SJSA1 (cell line): ENCODE measurements around the gene KIF1A. TPM values are rescaled to one million over a fixed set of nuclear protein-coding genes. Genes with fewer than 3 reads are reported as not detected.

Experiments
- DNase-seq, 2 experiments: peaks; one replicate each; pipeline ENCODE4 v3.0.0-alpha.2; 2015 to 2020; ENCODE audit warnings: low spot score in 2 of 2, low read depth in 1 of 2
- H3K27ac ChIP-seq: fragments of 250-450 bp; sonication (Bioruptor Pico); 2 replicates; pipeline ENCODE4 v1.5.1; 2020; ENCODE audit warnings: mild to moderate bottlenecking, moderate library complexity
- H3K27me3 ChIP-seq: fragments of 250-450 bp; sonication (Bioruptor Pico); replicated peaks from 2 replicates; pipeline ENCODE4 v1.5.1; 2020; ENCODE audit warnings: mild to moderate bottlenecking, moderate library complexity
- H3K36me3 ChIP-seq: fragments of 250-450 bp; sonication (Bioruptor Pico); 2 replicates; pipeline ENCODE4 v1.5.1; 2020; ENCODE audit warnings: mild to moderate bottlenecking
- H3K4me1 ChIP-seq: fragments of 250-450 bp; sonication (Bioruptor Pico); replicated peaks from 2 replicates; pipeline ENCODE4 v1.6.1; 2021; ENCODE audit warnings: mild to moderate bottlenecking
- H3K4me3 ChIP-seq: fragments of 250-450 bp; sonication (Bioruptor Pico); 2 replicates; pipeline ENCODE4 v1.5.1; 2020; ENCODE audit warnings: mild to moderate bottlenecking
- H3K9me3 ChIP-seq: fragments of 250-450 bp; sonication (Bioruptor Pico); replicated peaks from 2 replicates; pipeline ENCODE4 v1.5.1; 2020; ENCODE audit warnings: mild to moderate bottlenecking
- total RNA-seq: library from RNA; depleted of rRNA; stranded (reverse); fragments of >200 nt; shearing (Covaris generic); gene quantifications from 2 replicates; pipeline ENCODE4 v1.2.3, GENCODE V29; 2014

KIF1A gene
- total RNA-seq, 1 experiment from 2014 or later: not detected

DNA sequence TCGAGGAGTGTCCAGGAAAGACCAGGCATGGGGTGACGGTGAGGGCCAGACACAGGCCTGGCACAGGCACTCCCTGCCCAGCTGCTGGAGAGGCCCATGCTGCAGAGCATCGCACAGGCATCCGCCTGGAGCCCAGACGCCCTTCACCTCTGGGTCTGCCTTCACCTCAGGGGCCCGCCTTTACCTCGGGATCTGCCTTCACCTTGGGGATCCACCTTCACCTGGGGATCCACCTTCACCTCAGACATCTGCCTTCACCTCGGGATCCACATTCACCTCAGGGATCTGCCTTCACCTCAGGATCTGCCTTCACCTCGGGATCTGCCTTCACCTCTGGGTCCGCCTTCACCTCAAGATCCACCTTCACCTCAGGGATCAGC is 7.7 kb downstream of the KIF1A start:
- no peak overlapping the region for H3K27ac ChIP-seq
- no peak overlapping the region for H3K4me3 ChIP-seq
- no peaks in the 10 kb centered on the region for H3K36me3 ChIP-seq

GRCh38 chr2:240811346-240812300 is 8.4 kb downstream of the KIF1A start:
- H3K36me3 ChIP-seq: no peaks in the 10 kb centered on the region
- no peak overlapping the region for H3K27ac ChIP-seq
- 0 out of 2 replicates have a peak, but pooled peaks cover 3% of the 10 kb centered on the region for H3K9me3 ChIP-seq
- peak in 1 of 2 experiments; percentile 31 for DNase-seq
- no peaks in the 10 kb centered on the region for H3K4me1 ChIP-seq
- no peak overlapping the region for H3K4me3 ChIP-seq
- peaks cover 9% of the 10 kb centered on the region for H3K27me3 ChIP-seq

More for the DNA sequence above, 7.7 kb downstream of the KIF1A start:
- Histone ChIP-seq H3K9me3 (0 out of 2 replicates have a peak, but pooled peaks cover 3% of the 10 kb centered on the region), H3K4me1 (no peaks in the 10 kb centered on the region), H3K27me3 (peaks cover 8% of the 10 kb centered on the region)
- DNase-seq: no peak

DNA sequence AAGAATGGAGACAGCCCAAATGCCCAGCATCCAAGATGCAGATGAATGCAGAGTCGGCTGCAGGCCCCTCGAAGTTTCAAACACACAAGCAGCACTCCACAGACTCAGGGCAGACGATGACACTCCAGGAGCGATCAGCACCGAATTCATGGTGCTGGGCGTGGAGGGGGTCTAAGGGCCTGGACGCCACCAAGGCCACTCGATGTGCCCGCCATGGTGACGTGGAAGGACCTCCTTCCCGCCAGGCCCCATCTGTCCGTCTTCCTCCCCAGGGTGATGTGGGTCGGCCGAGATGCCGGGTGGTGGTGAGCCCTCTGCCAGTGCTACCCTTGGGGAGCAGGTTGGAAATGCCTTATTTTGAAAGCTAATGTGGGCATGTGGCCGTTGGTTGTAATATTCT is 9.4 kb downstream of the KIF1A start:
- Histone ChIP-seq H3K9me3 (0 out of 2 replicates have a peak, but pooled peaks cover 3% of the 10 kb centered on the region), H3K4me1 (no peaks in the 10 kb centered on the region), H3K27me3 (peaks cover 17% of the 10 kb centered on the region), H3K36me3 (no peaks in the 10 kb centered on the region), H3K27ac (no peak overlapping the region), H3K4me3 (no peak overlapping the region)
- DNase-seq: peak in 1 of 2 experiments; percentile 32

DNA sequence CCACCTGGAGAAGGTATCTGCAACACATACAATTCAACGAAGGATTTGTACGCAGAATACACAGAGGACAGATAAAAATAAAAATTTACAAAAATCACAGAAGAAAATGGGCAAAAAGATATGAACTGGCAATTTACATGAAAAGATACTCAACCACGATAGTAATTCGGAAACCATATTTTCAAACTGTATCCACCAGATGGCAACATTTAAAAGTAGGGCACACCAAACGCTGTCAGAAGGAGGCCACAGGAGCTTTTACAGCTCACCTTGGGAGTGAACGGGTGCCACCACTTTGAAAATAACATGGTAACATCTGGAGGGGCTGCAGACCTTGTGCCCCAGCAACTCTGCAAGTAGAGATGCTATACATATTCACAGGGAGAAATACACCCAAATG is 9.8 kb downstream of the KIF1A start:
- no peak overlapping the region for H3K27ac ChIP-seq
- no peaks in the 10 kb centered on the region for H3K4me1 ChIP-seq
- H3K27me3 ChIP-seq: peaks cover 21% of the 10 kb centered on the region
- no peak for DNase-seq
- 0 out of 2 replicates have a peak, but pooled peaks cover 3% of the 10 kb centered on the region for H3K9me3 ChIP-seq
- no peak overlapping the region for H3K4me3 ChIP-seq
- no peaks in the 10 kb centered on the region for H3K36me3 ChIP-seq

- H3K27ac ChIP-seq: no peak overlapping the region
- no peaks in the 10 kb centered on the region for H3K4me1 ChIP-seq
- no peak overlapping the region for H3K4me3 ChIP-seq
- no peaks in the 10 kb centered on the region for H3K36me3 ChIP-seq
- DNase-seq: no peak
- no peaks in the 10 kb centered on the region for H3K9me3 ChIP-seq
- peaks cover 27% of the 10 kb centered on the region for H3K27me3 ChIP-seq
Observed at GRCh38 chr2:240809276-240809675, 10.7 kb downstream of the KIF1A start.

DNA sequence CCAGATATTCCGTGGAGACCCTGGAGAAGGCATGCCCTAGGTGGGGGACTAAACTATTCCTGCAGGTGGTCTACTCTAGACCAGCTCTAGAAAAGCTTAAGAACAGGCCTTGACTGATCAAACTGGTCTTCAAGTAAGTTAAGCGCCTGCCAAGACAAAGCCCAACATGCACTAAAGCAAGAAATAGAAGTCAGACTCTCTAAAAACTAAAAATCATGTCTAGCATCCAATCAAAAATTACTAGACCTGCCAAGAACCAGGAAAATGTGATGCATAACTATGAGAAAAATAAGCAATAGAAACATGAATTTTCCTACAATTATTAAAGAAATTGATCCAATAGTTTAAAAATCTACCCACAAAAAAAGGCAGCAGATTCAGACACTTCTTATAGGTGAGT is 13.6 kb downstream of the KIF1A start:
- Histone ChIP-seq H3K27me3 (peaks cover 43% of the 10 kb centered on the region), H3K9me3 (no peaks in the 10 kb centered on the region), H3K27ac (no peak overlapping the region), H3K4me1 (no peaks in the 10 kb centered on the region), H3K36me3 (no peaks in the 10 kb centered on the region), H3K4me3 (no peak overlapping the region)
- DNase-seq: no peak

- no peaks in the 10 kb centered on the region for H3K4me1 ChIP-seq
- no peak overlapping the region for H3K27ac ChIP-seq
- no peaks in the 10 kb centered on the region for H3K36me3 ChIP-seq
- no peaks in the 10 kb centered on the region for H3K9me3 ChIP-seq
- H3K4me3 ChIP-seq: no peak overlapping the region
- DNase-seq: no peak
- H3K27me3 ChIP-seq: peaks cover 43% of the 10 kb centered on the region
Observed at GRCh38 chr2:240806006-240806405, 14.0 kb downstream of the KIF1A start.

DNA sequence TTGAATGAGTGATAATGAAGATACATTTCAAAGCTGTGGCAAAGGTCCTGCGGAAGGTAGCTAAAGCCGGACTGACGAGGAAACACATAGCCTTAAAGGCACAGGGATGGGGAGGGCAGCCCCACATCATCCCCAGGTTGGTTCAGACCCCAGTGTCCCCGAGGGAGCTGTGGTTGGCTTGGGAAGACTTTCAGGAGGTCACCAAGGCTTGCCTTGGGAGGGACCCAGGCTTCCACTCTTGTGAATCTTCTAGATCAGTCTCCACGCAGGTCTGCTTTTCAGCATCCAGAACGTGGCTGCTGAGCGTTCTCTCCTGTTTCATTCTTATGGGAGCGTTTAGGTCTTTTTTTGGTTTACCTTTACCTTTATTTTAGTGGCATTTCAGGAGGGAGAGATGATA is 16.8 kb downstream of the KIF1A start:
- H3K36me3 ChIP-seq: no peaks in the 10 kb centered on the region
- no peak overlapping the region for H3K27ac ChIP-seq
- H3K27me3 ChIP-seq: peaks cover 63% of the 10 kb centered on the region
- DNase-seq: no peak
- no peaks in the 10 kb centered on the region for H3K4me1 ChIP-seq
- no peaks in the 10 kb centered on the region for H3K9me3 ChIP-seq
- no peak overlapping the region for H3K4me3 ChIP-seq

GRCh38 chr2:240799033-240799820 is 20.8 kb downstream of the KIF1A start:
- Histone ChIP-seq H3K4me3 (no peak overlapping the region), H3K4me1 (no peaks in the 10 kb centered on the region), H3K27ac (no peak overlapping the region), H3K36me3 (no peaks in the 10 kb centered on the region), H3K9me3 (no peaks in the 10 kb centered on the region), H3K27me3 (peaks cover 68% of the 10 kb centered on the region)
- no peak for DNase-seq

DNA sequence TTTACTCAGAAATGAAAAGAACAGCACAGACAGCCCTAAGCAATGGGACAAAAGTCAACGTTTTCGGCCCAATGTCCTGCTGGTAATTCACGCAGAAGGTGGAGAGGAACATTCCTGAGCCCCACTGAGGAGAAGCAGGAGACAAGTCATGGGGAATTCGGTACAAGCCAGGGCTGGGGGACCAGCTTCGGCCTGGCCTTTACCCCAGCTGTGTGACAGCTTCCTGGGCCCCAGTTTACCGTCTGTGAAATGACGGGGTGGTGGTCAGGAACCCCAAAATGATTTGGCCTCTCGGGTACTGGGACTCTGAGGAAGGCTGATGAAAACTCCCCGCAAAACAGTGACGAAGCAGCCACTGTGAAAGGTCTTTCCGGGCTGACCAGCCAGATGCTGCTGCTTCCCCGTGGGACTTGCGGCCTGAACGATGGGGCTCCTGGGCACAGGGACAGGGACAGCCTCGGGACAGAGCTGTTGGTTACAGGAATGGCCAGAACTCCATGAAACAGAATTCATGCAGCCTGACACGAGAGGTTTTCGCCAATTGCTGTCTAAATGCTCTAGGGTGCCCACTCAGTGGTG is 21.6 kb downstream of the KIF1A start:
- Histone ChIP-seq H3K27me3 (peaks cover 60% of the 10 kb centered on the region), H3K36me3 (no peaks in the 10 kb centered on the region), H3K4me1 (no peaks in the 10 kb centered on the region), H3K9me3 (no peaks in the 10 kb centered on the region), H3K4me3 (no peak overlapping the region), H3K27ac (no peak overlapping the region)
- no peak for DNase-seq

DNA sequence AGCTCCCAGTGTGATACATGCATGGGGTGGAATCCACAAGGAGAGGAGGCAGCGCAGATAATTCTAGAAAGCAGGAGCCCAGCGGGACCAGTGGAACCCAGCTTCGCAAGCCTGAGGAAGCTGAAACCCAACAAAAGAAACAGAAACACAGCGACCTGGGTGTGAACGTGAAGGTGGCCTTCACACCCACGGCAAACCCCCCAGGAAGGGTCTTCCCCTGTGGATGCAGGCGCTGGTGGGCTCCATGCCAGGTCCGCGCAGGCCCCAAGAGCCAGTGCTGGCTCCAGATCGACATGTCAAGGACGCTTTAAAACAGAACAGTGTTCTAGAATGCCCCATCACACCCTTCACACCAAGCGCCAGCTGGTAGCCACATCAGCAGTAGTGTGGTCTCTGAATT is 22.1 kb downstream of the KIF1A start:
- DNase-seq: no peak
- Histone ChIP-seq H3K9me3 (no peaks in the 10 kb centered on the region), H3K36me3 (no peaks in the 10 kb centered on the region), H3K4me1 (no peaks in the 10 kb centered on the region), H3K27ac (no peak overlapping the region), H3K27me3 (peaks cover 55% of the 10 kb centered on the region), H3K4me3 (no peak overlapping the region)

GRCh38 chr2:240797500-240797895 is 22.5 kb downstream of the KIF1A start:
- H3K9me3 ChIP-seq: no peaks in the 10 kb centered on the region
- no peaks in the 10 kb centered on the region for H3K4me1 ChIP-seq
- H3K4me3 ChIP-seq: no peak overlapping the region
- no peak for DNase-seq
- H3K36me3 ChIP-seq: no peaks in the 10 kb centered on the region
- H3K27ac ChIP-seq: no peak overlapping the region
- H3K27me3 ChIP-seq: peaks cover 53% of the 10 kb centered on the region

DNA sequence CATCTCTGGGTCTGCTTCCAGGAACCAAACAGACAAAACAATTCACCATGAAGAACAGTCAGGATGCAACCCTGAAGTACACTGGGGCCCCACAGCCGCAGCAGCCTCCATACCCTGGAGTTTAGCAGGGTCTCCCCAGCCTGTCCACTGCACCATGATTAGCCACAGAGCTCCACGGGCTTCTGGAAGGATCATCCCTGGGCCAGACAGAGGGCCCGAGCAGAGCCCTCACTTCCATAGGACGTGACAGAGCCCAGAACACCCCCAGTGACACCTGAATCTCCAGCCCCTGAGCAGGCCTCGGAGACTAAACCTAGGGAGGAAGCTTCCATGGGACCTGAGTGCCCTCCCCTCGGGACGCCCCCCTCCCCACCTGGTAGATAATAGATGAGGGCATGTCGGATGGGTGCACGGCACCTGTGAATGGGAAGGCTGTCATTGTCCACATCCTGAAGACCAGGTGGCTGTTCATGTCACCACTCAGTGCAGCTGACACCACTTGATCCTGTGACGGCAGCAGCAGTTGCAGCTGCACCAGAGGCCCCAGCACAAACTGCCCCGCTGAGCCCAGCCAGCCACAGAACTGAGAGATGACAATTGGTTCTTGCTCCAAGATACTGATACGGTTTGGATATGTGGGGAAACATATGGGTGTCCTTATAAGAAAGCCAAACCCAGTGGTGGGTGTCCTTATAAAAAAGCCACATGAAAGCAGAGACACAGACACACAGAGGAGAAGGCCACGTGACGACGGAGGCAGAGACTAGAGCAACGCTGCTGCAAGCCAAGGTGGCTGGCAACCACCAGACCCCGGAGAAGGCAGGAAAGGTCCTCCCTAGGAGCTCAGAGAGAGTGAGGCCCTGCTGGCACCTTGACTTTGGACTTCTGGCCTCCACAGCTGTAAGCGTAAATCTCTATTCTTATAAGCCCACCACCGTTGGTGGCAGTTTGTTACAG is 23.2 kb downstream of the KIF1A start:
- H3K9me3 ChIP-seq: no peaks in the 10 kb centered on the region
- H3K36me3 ChIP-seq: no peaks in the 10 kb centered on the region
- peaks cover 53% of the 10 kb centered on the region for H3K27me3 ChIP-seq
- H3K27ac ChIP-seq: no peak overlapping the region
- no peaks in the 10 kb centered on the region for H3K4me1 ChIP-seq
- no peak for DNase-seq
- no peak overlapping the region for H3K4me3 ChIP-seq
